Sigmoid colon (tissue), 7 donors: ENCODE data around the gene AKAP8. TPM values are rescaled to one million over a fixed set of nuclear protein-coding genes. Genes with fewer than 3 reads are reported as not detected.
A peak's percentile ranks its signal among the peaks of the same experiment; 100 is the strongest.

Experiments used
- DNase-seq: peaks from one replicate; pipeline ENCODE4 v3.0.0-alpha.2; 2019
- H3K27ac ChIP-seq, 4 donors: fragments of 200-600 bp; sonication (generic); one replicate each; pipeline ENCODE4 v1.5.1; 2016 to 2019; ENCODE audit warnings: mild to moderate bottlenecking in 1 of 4
- H3K27me3 ChIP-seq, 3 donors: fragments of 200-600 bp; sonication (generic); one replicate each; pipeline ENCODE4 v1.5.1; 2019; ENCODE audit warnings: mild to moderate bottlenecking in 1 of 3
- H3K36me3 ChIP-seq, 4 donors: fragments of 200-600 bp; sonication (generic); one replicate each; pipeline ENCODE4 v1.5.1; 2016 to 2019
- H3K4me1 ChIP-seq, 4 donors: fragments of 200-600 bp; sonication (generic); one replicate each; pipeline ENCODE4 v1.5.1; 2017 to 2019
- H3K4me3 ChIP-seq, 4 donors: fragments of 200-600 bp; sonication (generic); one replicate each; pipeline ENCODE4 v1.5.1; 2017 to 2019; ENCODE audit warnings: mild to moderate bottlenecking in 2 of 4, moderate library complexity in 1 of 4
- H3K9me3 ChIP-seq, 4 donors: fragments of 200-600 bp in 3 of 4; sonication (generic) in 3 of 4; one replicate each; pipeline versions ENCODE4 v1.5.1 to v1.6.1; 2013 to 2019
- CTCF ChIP-seq, 4 experiments: fragments of 450-650 bp in 3 of 4; fragments of 200-600 bp in 1 of 4; IDR thresholded peaks; one replicate each; pipeline ENCODE4 v1.5.1; 2016 to 2019; ENCODE audit warnings: antibody characterized with exemption in 4 of 4, mild to moderate bottlenecking in 3 of 4, moderate library complexity in 2 of 4
- EP300 ChIP-seq, 4 donors: sonication (generic); formaldehyde crosslinking; IDR thresholded peaks; one replicate each; pipeline ENCODE4 v1.6.1; 2017; ENCODE audit warnings: antibody characterized with exemption in 4 of 4
- POLR2A ChIP-seq, 2 donors: fragments of 450-650 bp; IDR thresholded peaks; one replicate each; pipeline ENCODE4 v1.6.1; 2016; ENCODE audit warnings: antibody characterized with exemption in 2 of 2, mild to moderate bottlenecking in 2 of 2, moderate library complexity in 2 of 2
- POLR2AphosphoS5 ChIP-seq, 4 donors: sonication (generic); formaldehyde crosslinking; IDR thresholded peaks; one replicate each; pipeline ENCODE4 v1.6.1; 2017; ENCODE audit warnings: antibody characterized with exemption in 4 of 4
- WGBS, 2 donors: extraction: QIAGEN DNeasy Blood & Tissue Kit; methylation state at CpG; one replicate each; pipeline ENCODE4 v1.1.7; 2013; 5-methylcytosine and 5-hydroxymethylcytosine counted together
- intact Hi-C: fragments of 100-400 bp; cut with DNase I; formaldehyde crosslinking; loops from one replicate; pipeline ENCODE4 v1.15.1; 2023
- polyA plus RNA-seq, 3 donors: library from polyadenylated mRNA; stranded (reverse); fragments of 200-250 nt; gene quantifications; one replicate each; pipeline ENCODE4 v1.2.3, GENCODE V29; 2013
- total RNA-seq, 4 donors: library from RNA; depleted of rRNA; stranded (reverse); fragments of >200 nt; gene quantifications; one replicate each; pipeline ENCODE4 v1.1.0, GENCODE V29; 2016
- donor health status: healthy with polysubstance abuse.
- donor health status: Bipolar disorder and iron deficiency.
- donor health status: healthy.

AKAP8 gene
- total and polyA plus RNA-seq, 7 donors = 11.4 to 43.8 (median 19.8) TPM

GRCh38 chr19:15404780-15405211 is 25.2 kb upstream of the AKAP8 start:
- DNase-seq = peak; percentile 63
- Histone ChIP-seq H3K27me3 (no peaks in the 10 kb centered on the region), H3K36me3 (peaks cover 19 to 49% (median 20%) of the 10 kb centered on the region in 4 donors), H3K4me1 (peaks cover 0 to 92% (median 86%) of the 10 kb centered on the region in 4 donors), H3K27ac (peak overlapping the region; percentile 64 to 92 (median 87)), H3K9me3 (no peaks in the 10 kb centered on the region), H3K4me3 (peak overlapping the region in 1 of 4 donors; percentile 8)
- no peak for TF ChIP-seq CTCF (IDR thresholded peaks at IDR 0.05)
- TF ChIP-seq POLR2A (IDR thresholded peaks at IDR 0.05) = no peak
- no peak for TF ChIP-seq EP300 (IDR thresholded peaks at IDR 0.05)
- no peak for TF ChIP-seq POLR2AphosphoS5 (IDR thresholded peaks at IDR 0.05)
- intact Hi-C loops = no loop called here
- WGBS, 2 donors = 58 to 73% methylated on average over 3 of the region's 3 CpGs

GRCh38 chr19:15404097-15404779 is 24.7 kb upstream of the AKAP8 start:
- H3K27ac ChIP-seq = peak overlapping the region; percentile 64 to 92 (median 87)
- peak overlapping the region in 3 of 4 donors; percentile 8 to 31 (median 20) for H3K4me3 ChIP-seq
- peak; percentile 84 for DNase-seq
- peaks cover 24 to 49% (median 26%) of the 10 kb centered on the region in 4 donors for H3K36me3 ChIP-seq
- intact Hi-C loops = no loop called here
- H3K27me3 ChIP-seq = no peaks in the 10 kb centered on the region
- H3K4me1 ChIP-seq = peaks cover 0 to 86% (median 82%) of the 10 kb centered on the region in 4 donors
- H3K9me3 ChIP-seq = no peaks in the 10 kb centered on the region
- TF ChIP-seq EP300 (IDR thresholded peaks at IDR 0.05) (peak in 1 of 4 donors; percentile 22), POLR2A (IDR thresholded peaks at IDR 0.05) (no peak), POLR2AphosphoS5 (IDR thresholded peaks at IDR 0.05) (peak; percentile 23 to 62 (median 52)), CTCF (IDR thresholded peaks at IDR 0.05) (no peak)
- WGBS, 2 donors = 83 to 93% methylated on average over 7 of the region's 7 CpGs

GRCh38 chr19:15403151-15403531 is 23.6 kb upstream of the AKAP8 start:
- Histone ChIP-seq H3K36me3 (peaks cover 35 to 55% (median 37%) of the 10 kb centered on the region in 4 donors), H3K9me3 (no peaks in the 10 kb centered on the region), H3K27me3 (no peaks in the 10 kb centered on the region), H3K4me3 (peak overlapping the region; percentile 3 to 31 (median 14)), H3K4me1 (peaks cover 0 to 78% (median 74%) of the 10 kb centered on the region in 4 donors), H3K27ac (peak overlapping the region; percentile 64 to 92 (median 87))
- peak; percentile 53 for DNase-seq
- WGBS, 2 donors = 93 to 97% methylated on average over 10 of the region's 10 CpGs
- intact Hi-C loops = no loop called here
- no peak for TF ChIP-seq POLR2AphosphoS5 (IDR thresholded peaks at IDR 0.05)
- TF ChIP-seq POLR2A (IDR thresholded peaks at IDR 0.05) = no peak
- no peak for TF ChIP-seq CTCF (IDR thresholded peaks at IDR 0.05)
- TF ChIP-seq EP300 (IDR thresholded peaks at IDR 0.05) = no peak

GRCh38 chr19:15402411-15403150 is 23.0 kb upstream of the AKAP8 start:
- Histone ChIP-seq H3K9me3 (no peaks in the 10 kb centered on the region), H3K27ac (peak overlapping the region; percentile 64 to 92 (median 87)), H3K4me3 (peak overlapping the region in 2 of 4 donors; percentile 7 to 31), H3K4me1 (peaks cover 0 to 73% (median 70%) of the 10 kb centered on the region in 4 donors), H3K27me3 (no peaks in the 10 kb centered on the region), H3K36me3 (peaks cover 40 to 55% (median 42%) of the 10 kb centered on the region in 4 donors)
- 92 to 94% methylated on average over 15 of the region's 15 CpGs for WGBS, 2 donors
- TF ChIP-seq POLR2A (IDR thresholded peaks at IDR 0.05) = no peak
- intact Hi-C loops = no loop called here
- DNase-seq = peak; percentile 68

- H3K27me3 ChIP-seq = no peaks in the 10 kb centered on the region
- peaks cover 53 to 65% (median 55%) of the 10 kb centered on the region in 4 donors for H3K36me3 ChIP-seq
- H3K9me3 ChIP-seq = no peaks in the 10 kb centered on the region
- DNase-seq = no peak
- intact Hi-C loops = no loop called here
- peaks cover 0 to 62% (median 60%) of the 10 kb centered on the region in 4 donors for H3K4me1 ChIP-seq
- TF ChIP-seq EP300 (IDR thresholded peaks at IDR 0.05) (no peak), POLR2A (IDR thresholded peaks at IDR 0.05) (no peak), CTCF (IDR thresholded peaks at IDR 0.05) (no peak), POLR2AphosphoS5 (IDR thresholded peaks at IDR 0.05) (no peak)
- 95 to 97% methylated on average over 17 of the region's 17 CpGs for WGBS, 2 donors
- H3K27ac ChIP-seq = peak overlapping the region in 3 of 4 donors; percentile 85 to 92 (median 89)
- H3K4me3 ChIP-seq = no peak overlapping the region
Observed at GRCh38 chr19:15401397-15401710, 21.8 kb upstream of the AKAP8 start.
